Hepatocyte (in vitro differentiated cells): ENCODE data around the gene ANTXR2. TPM values are rescaled to one million over a fixed set of nuclear protein-coding genes. Genes with fewer than 3 reads are reported as not detected.

Experiments
- DNase-seq: peaks from one replicate; pipeline ENCODE4 v3.0.0-alpha.2; 2016; ENCODE audit warnings: low spot score
- H2AFZ ChIP-seq: fragments of 200-600 bp; sonication (generic); 2 replicates; pipeline ENCODE4 v1.6.0; 2016; ENCODE audit warnings: antibody characterized with exemption, mild to moderate bottlenecking
- H3K27ac ChIP-seq: fragments of 200-600 bp; sonication (generic); 2 replicates; pipeline ENCODE4 v1.5.1; 2016; ENCODE audit warnings: mild to moderate bottlenecking
- H3K27me3 ChIP-seq: fragments of 200-600 bp; sonication (generic); 2 replicates; pipeline ENCODE4 v1.6.1; 2016
- H3K36me3 ChIP-seq: fragments of 200-600 bp; sonication (generic); replicated peaks from 2 replicates; pipeline ENCODE4 v1.5.1; 2016; ENCODE audit warnings: low read depth; ENCODE audit not compliant: insufficient read depth
- H3K4me1 ChIP-seq: fragments of 200-600 bp; sonication (generic); 2 replicates; pipeline ENCODE4 v1.5.1; 2016; ENCODE audit warnings: mild to moderate bottlenecking, moderate library complexity; ENCODE audit not compliant: insufficient read depth
- H3K4me2 ChIP-seq: fragments of 200-600 bp; sonication (generic); 2 replicates; pipeline ENCODE4 v1.6.0; 2016
- H3K4me3 ChIP-seq: fragments of 200-600 bp; sonication (generic); 2 replicates; pipeline ENCODE4 v1.5.1; 2016; ENCODE audit warnings: mild to moderate bottlenecking
- H3K79me2 ChIP-seq: fragments of 200-600 bp; sonication (generic); 2 replicates; pipeline ENCODE4 v1.6.0; 2017; ENCODE audit warnings: mild to moderate bottlenecking
- H3K9me2 ChIP-seq: fragments of 200-600 bp; sonication (generic); replicated peaks from 2 replicates; pipeline ENCODE4 v1.6.0; 2017; ENCODE audit warnings: mild to moderate bottlenecking; ENCODE audit not compliant: insufficient read depth
- H3K9me3 ChIP-seq: fragments of 200-600 bp; sonication (generic); 2 replicates; pipeline ENCODE4 v1.5.1; 2016; ENCODE audit warnings: low read depth, mild to moderate bottlenecking
- H4K20me1 ChIP-seq: fragments of 200-600 bp; sonication (generic); 2 replicates; pipeline ENCODE4 v1.6.0; 2016; ENCODE audit warnings: mild to moderate bottlenecking; ENCODE audit not compliant: insufficient read depth, poor library complexity, severe bottlenecking
- CTCF ChIP-seq: fragments of 200-600 bp; sonication (generic); IDR thresholded peaks from 2 replicates; pipeline ENCODE4 v1.5.1; 2016; ENCODE audit warnings: antibody characterized with exemption, mild to moderate bottlenecking; ENCODE audit not compliant: poor library complexity
- EZH2 ChIP-seq: fragments of 200-600 bp; sonication (generic); IDR thresholded peaks from 2 replicates; pipeline ENCODE4 v1.6.1; 2016; ENCODE audit warnings: antibody characterized with exemption, mild to moderate bottlenecking, borderline replicate concordance
- EZH2phosphoT487 ChIP-seq: fragments of 200-600 bp; sonication (generic); IDR thresholded peaks from one replicate; pipeline ENCODE4 v1.6.1; 2018; ENCODE audit warnings: antibody characterized with exemption, mild to moderate bottlenecking, low read depth, moderate library complexity; ENCODE audit not compliant: unreplicated experiment, severe bottlenecking
- WGBS: methylation state at CpG from one replicate; pipeline ENCODE4 v1.1.6; 2016; ENCODE audit warnings: low lambda C conversion rate; ENCODE audit errors: missing lambda C conversion rate; 5-methylcytosine and 5-hydroxymethylcytosine counted together
- polyA plus RNA-seq: library from polyadenylated mRNA; unstranded; fragments of >200 nt; fragmentation: Nextera tagmentation; extraction: Ambion mirVana; gene quantifications from 2 replicates; pipeline ENCODE4 v1.2.1, GENCODE V29; 2016
- total RNA-seq: library from RNA; depleted of rRNA; stranded (reverse); fragments of >200 nt; gene quantifications from 2 replicates; pipeline ENCODE4 v1.2.3, GENCODE V29; 2014

The ANTXR2 gene
- total and polyA plus RNA-seq, 2 experiments from 2014 or later = 25.2 to 46.5 TPM

GRCh38 chr4:79900182-79900581 is 172.8 kb downstream of the ANTXR2 start:
- H3K27me3 ChIP-seq = no peaks in the 10 kb centered on the region
- no peaks in the 10 kb centered on the region for H3K79me2 ChIP-seq
- no peaks in the 10 kb centered on the region for H3K4me1 ChIP-seq
- TF ChIP-seq EZH2phosphoT487 (no peak), CTCF (no peak), EZH2 (no peak)
- DNase-seq = no peak
- H3K36me3 ChIP-seq = no peaks in the 10 kb centered on the region
- no peak overlapping the region for H3K4me2 ChIP-seq
- no peaks in the 10 kb centered on the region for H3K9me3 ChIP-seq
- no peak overlapping the region for H3K4me3 ChIP-seq
- H2AFZ ChIP-seq = no peak overlapping the region
- 60% methylated on average over 2 of the region's 2 CpGs for WGBS
- H3K9me2 ChIP-seq = no peaks in the 10 kb centered on the region
- no peaks in the 10 kb centered on the region for H4K20me1 ChIP-seq
- H3K27ac ChIP-seq = no peak overlapping the region

GRCh38 chr4:79899481-79899880 is 173.5 kb downstream of the ANTXR2 start:
- Histone ChIP-seq H3K27ac (no peak overlapping the region), H4K20me1 (no peaks in the 10 kb centered on the region), H2AFZ (no peak overlapping the region), H3K36me3 (no peaks in the 10 kb centered on the region), H3K27me3 (no peaks in the 10 kb centered on the region), H3K79me2 (no peaks in the 10 kb centered on the region), H3K9me3 (no peaks in the 10 kb centered on the region), H3K9me2 (no peaks in the 10 kb centered on the region), H3K4me1 (no peaks in the 10 kb centered on the region), H3K4me3 (no peak overlapping the region), H3K4me2 (no peak overlapping the region)
- WGBS = 98% methylated on average over 4 of the region's 4 CpGs
- no peak for DNase-seq
- TF ChIP-seq EZH2 (no peak), CTCF (no peak), EZH2phosphoT487 (no peak)

GRCh38 chr4:79898055-79898454 is 175.0 kb downstream of the ANTXR2 start:
- H3K27ac ChIP-seq = no peak overlapping the region
- H3K9me3 ChIP-seq = no peaks in the 10 kb centered on the region
- H3K27me3 ChIP-seq = no peaks in the 10 kb centered on the region
- no peaks in the 10 kb centered on the region for H3K79me2 ChIP-seq
- no peaks in the 10 kb centered on the region for H3K36me3 ChIP-seq
- H3K9me2 ChIP-seq = no peaks in the 10 kb centered on the region
- H3K4me3 ChIP-seq = no peak overlapping the region
- H4K20me1 ChIP-seq = no peaks in the 10 kb centered on the region
- H3K4me1 ChIP-seq = no peaks in the 10 kb centered on the region
- 56% methylated on average over 2 of the region's 2 CpGs for WGBS
- H2AFZ ChIP-seq = no peak overlapping the region
- TF ChIP-seq EZH2 (no peak), CTCF (no peak), EZH2phosphoT487 (no peak)
- no peak for DNase-seq
- no peak overlapping the region for H3K4me2 ChIP-seq

GRCh38 chr4:79897174-79897573 is 175.9 kb downstream of the ANTXR2 start:
- Histone ChIP-seq H3K4me2 (no peak overlapping the region), H3K9me3 (no peaks in the 10 kb centered on the region), H3K79me2 (no peaks in the 10 kb centered on the region), H3K9me2 (no peaks in the 10 kb centered on the region), H4K20me1 (no peaks in the 10 kb centered on the region), H3K36me3 (no peaks in the 10 kb centered on the region), H3K27ac (no peak overlapping the region), H3K27me3 (no peaks in the 10 kb centered on the region), H3K4me3 (no peak overlapping the region), H2AFZ (no peak overlapping the region), H3K4me1 (no peaks in the 10 kb centered on the region)
- TF ChIP-seq CTCF = no peak
- no peak for DNase-seq
- 58% methylated on average over 3 of the region's 3 CpGs for WGBS
